Lung (tissue), 12 donors: ENCODE results near the gene KANK2. TPM values are rescaled to one million over a fixed set of nuclear protein-coding genes. Genes with fewer than 3 reads are reported as not detected.

Source experiments
- ATAC-seq: fragments of 200-7000 bp; cut with Tn5 transposase; one replicate; pipeline ENCODE4 v1.9.1; 2020; ENCODE audit warnings: moderate number of reproducible peaks; ENCODE audit not compliant: insufficient read depth, low FRiP score
- DNase-seq, 3 donors: peaks; one replicate each; pipeline ENCODE4 v3.0.0-alpha.2; 2013 to 2017
- H3K27ac ChIP-seq, 2 donors: one replicate each; pipeline ENCODE4 v1.5.1; 2013; ENCODE audit warnings: mild to moderate bottlenecking in 2 of 2, moderate library complexity in 2 of 2, control low read depth in 1 of 2, inconsistent platforms in 1 of 2, low read depth in 1 of 2, low read length in 1 of 2
- H3K27me3 ChIP-seq, 3 donors: one replicate each; pipeline ENCODE4 v1.5.1; 2013; ENCODE audit warnings: low read length in 2 of 3; ENCODE audit not compliant: control insufficient read depth in 3 of 3, insufficient read depth in 3 of 3
- H3K36me3 ChIP-seq, 4 donors: one replicate each; pipeline ENCODE4 v1.5.1; 2013; ENCODE audit warnings: low read length in 4 of 4, mild to moderate bottlenecking in 1 of 4, moderate library complexity in 1 of 4; ENCODE audit not compliant: control insufficient read depth in 4 of 4, insufficient read depth in 4 of 4
- H3K4me1 ChIP-seq, 5 donors: one replicate each; pipeline ENCODE4 v1.5.1; 2013; ENCODE audit warnings: low read length in 5 of 5, mild to moderate bottlenecking in 2 of 5, moderate library complexity in 1 of 5; ENCODE audit not compliant: control insufficient read depth in 5 of 5, insufficient read depth in 5 of 5
- H3K4me3 ChIP-seq: one replicate; pipeline ENCODE4 v1.5.1; 2013; ENCODE audit warnings: mild to moderate bottlenecking, control low read depth, moderate library complexity
- H3K9ac ChIP-seq, 2 donors: one replicate each; pipeline ENCODE4 v1.5.1; 2013; ENCODE audit warnings: low read length in 2 of 2, control low read depth in 1 of 2; ENCODE audit not compliant: insufficient read depth in 1 of 2
- H3K9me3 ChIP-seq, 4 donors: one replicate each; pipeline ENCODE4 v1.5.1; 2013; ENCODE audit warnings: low read length in 3 of 4, mild to moderate bottlenecking in 1 of 4, moderate library complexity in 1 of 4; ENCODE audit not compliant: control insufficient read depth in 4 of 4, insufficient read depth in 3 of 4
- CTCF ChIP-seq: IDR thresholded peaks from 2 replicates; pipeline ENCODE4 v1.5.1; 2012; ENCODE audit warnings: mild to moderate bottlenecking; ENCODE audit errors: control extremely low read depth, extremely low read depth
- WGBS, 2 donors: extraction: QIAGEN DNeasy Blood & Tissue Kit; methylation state at CpG; one replicate each; pipeline ENCODE4 v1.1.7; 2013; 5-methylcytosine and 5-hydroxymethylcytosine counted together
- polyA plus RNA-seq, 2 donors: library from polyadenylated mRNA; stranded (reverse); fragments of 200-250 nt; gene quantifications; one replicate each; pipeline ENCODE4 v1.2.1, GENCODE V29; 2013
- total RNA-seq, 2 donors: library from RNA; depleted of rRNA in 1 of 2; stranded (reverse); fragments of >200 nt in 1 of 2; gene quantifications; one replicate each; pipeline ENCODE4 v1.2.1, GENCODE V29; 2014 to 2021
- donor health status: control.
- donor health status: control.
- donor health status: Bipolar disorder and iron deficiency.
- donor health status: healthy.
- donor health status: DM: yes; HTN: yes; CAD: no.

Gene KANK2
- total and polyA plus RNA-seq, 4 donors = 90.1 to 164 (median 113) TPM

- TF ChIP-seq CTCF = no peak
- Histone ChIP-seq H3K4me1 (peaks cover 0 to 12% (median 6%) of the 10 kb centered on the region in 5 donors), H3K27ac (peak overlapping the region in 1 of 2 donors; percentile 81), H3K9me3 (peaks cover 0 to 2% (median 0%) of the 10 kb centered on the region in 4 donors), H3K4me3 (no peak overlapping the region), H3K36me3 (peaks cover 0 to 38% (median 30%) of the 10 kb centered on the region in 4 donors), H3K9ac (peak overlapping the region in 1 of 2 donors; percentile 28), H3K27me3 (no peaks in the 10 kb centered on the region)
- 90 to 92% methylated on average over 7 of the region's 7 CpGs for WGBS, 2 donors
- DNase-seq (no peak), ATAC-seq (no peak)
Measured at GRCh38 chr19:11243798-11244169, 46.4 kb upstream of the KANK2 start.

GRCh38 chr19:11242864-11243797 is 45.8 kb upstream of the KANK2 start:
- Histone ChIP-seq H3K4me1 (peaks cover 0 to 12% (median 5%) of the 10 kb centered on the region in 5 donors), H3K4me3 (no peak overlapping the region), H3K9ac (peak overlapping the region in 1 of 2 donors; percentile 28), H3K36me3 (peaks cover 0 to 36% (median 29%) of the 10 kb centered on the region in 4 donors), H3K9me3 (peaks cover 0 to 2% (median 0%) of the 10 kb centered on the region in 4 donors), H3K27ac (peak overlapping the region in 1 of 2 donors; percentile 81), H3K27me3 (no peaks in the 10 kb centered on the region)
- 36% methylated on average over 48 of the region's 48 CpGs for WGBS, 2 donors
- peak; percentile 25 for TF ChIP-seq CTCF
- DNase-seq = peak; percentile 89 to 91 (median 91)
- peak; percentile 90 for ATAC-seq

- Histone ChIP-seq H3K9me3 (peaks cover 0 to 2% (median 0%) of the 10 kb centered on the region in 4 donors), H3K4me1 (peaks cover 0 to 5% (median 0%) of the 10 kb centered on the region in 5 donors), H3K4me3 (no peak overlapping the region), H3K27ac (no peak overlapping the region), H3K9ac (no peak overlapping the region), H3K27me3 (no peaks in the 10 kb centered on the region), H3K36me3 (peaks cover 0 to 42% (median 26%) of the 10 kb centered on the region in 4 donors)
- peak in 1 of 3 donors; percentile 35 for DNase-seq
- TF ChIP-seq CTCF = no peak
- 92 to 94% methylated on average over 11 of the region's 11 CpGs for WGBS, 2 donors
- ATAC-seq = no peak
Measured at GRCh38 chr19:11242025-11242424, 44.7 kb upstream of the KANK2 start.
